Measurements from ENCODE around the gene INPP1.

INPP1 gene

GRCh38 chr2:190407662-190408537 is 64.5 kb downstream of the INPP1 start, which contains the start of gene MFSD6:
MFSD6 (plus strand) TSS chr2:190408355; CDS start chr2:190436030, 27,675 bp downstream.
- Mint-ChIP-seq H3K27me3 (no peaks in the 10 kb centered on the region), H3K27ac (ENCODE audit: low read depth) (peak within 1 kb of the TSS; percentile 86), H3K9me3 (no peaks in the 10 kb centered on the region), H3K36me3 (ENCODE audit: insufficient read depth) (peaks cover 26% of the 10 kb centered on the region), H3K4me3 (peak within 1 kb of the TSS; percentile 80), H3K4me1 (peaks cover 32% of the 10 kb centered on the region)
- ATAC-seq (replicated peaks; ENCODE audit: extremely low read depth, poor library complexity, severe bottlenecking) (peak; percentile 51), DNase-seq (ENCODE audit: low spot score in 2 of 2) (peak; percentile 71 to 80)

DNA sequence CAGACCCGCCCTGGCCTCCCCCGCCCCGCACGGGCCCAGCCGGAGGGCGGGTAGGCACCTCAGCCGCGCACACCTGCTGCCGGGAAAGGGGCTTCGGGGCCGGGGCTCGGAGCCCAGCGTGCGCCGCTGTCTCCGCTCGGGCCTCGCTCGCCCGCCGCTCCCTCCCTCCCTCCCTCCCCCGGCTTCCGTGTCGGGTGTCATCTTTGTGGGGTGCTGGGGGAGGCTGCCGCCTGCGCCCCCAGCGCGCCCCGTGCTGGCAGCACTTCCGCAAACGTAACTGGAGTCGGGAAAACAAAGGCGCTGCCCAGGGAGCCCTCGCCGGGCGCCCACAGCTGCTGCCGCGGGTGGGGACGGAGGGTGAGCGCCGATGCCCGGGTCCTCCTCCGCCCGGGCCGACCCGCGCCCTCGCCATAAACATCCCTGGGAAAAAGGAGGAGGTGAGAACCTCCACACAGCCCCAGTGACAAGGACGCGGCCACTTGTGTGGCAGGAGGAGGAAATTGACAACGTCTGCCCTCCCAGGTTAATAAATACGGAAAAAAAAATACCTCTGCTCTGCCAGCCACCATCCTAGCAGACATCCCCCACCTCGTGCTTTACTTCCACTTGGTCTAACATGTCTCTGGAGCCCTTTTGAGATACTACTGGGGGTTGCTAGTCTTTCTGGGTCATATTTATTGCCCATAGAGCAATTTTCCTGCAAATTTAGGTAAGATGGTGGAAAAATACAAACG is 65.3 kb downstream of the INPP1 start:
- peak overlapping the region; percentile 80 for H3K4me3 Mint-ChIP-seq
- ATAC-seq (replicated peaks; ENCODE audit: extremely low read depth, poor library complexity, severe bottlenecking) (peak; percentile 55), DNase-seq (ENCODE audit: low spot score in 2 of 2) (peak; percentile 55 to 69)
- peaks cover 30% of the 10 kb centered on the region for H3K36me3 Mint-ChIP-seq (ENCODE audit: insufficient read depth)
- peaks cover 40% of the 10 kb centered on the region for H3K4me1 Mint-ChIP-seq
- no peaks in the 10 kb centered on the region for H3K27me3 Mint-ChIP-seq
- H3K27ac Mint-ChIP-seq (ENCODE audit: low read depth): peak overlapping the region; percentile 86
- no peaks in the 10 kb centered on the region for H3K9me3 Mint-ChIP-seq

DNA sequence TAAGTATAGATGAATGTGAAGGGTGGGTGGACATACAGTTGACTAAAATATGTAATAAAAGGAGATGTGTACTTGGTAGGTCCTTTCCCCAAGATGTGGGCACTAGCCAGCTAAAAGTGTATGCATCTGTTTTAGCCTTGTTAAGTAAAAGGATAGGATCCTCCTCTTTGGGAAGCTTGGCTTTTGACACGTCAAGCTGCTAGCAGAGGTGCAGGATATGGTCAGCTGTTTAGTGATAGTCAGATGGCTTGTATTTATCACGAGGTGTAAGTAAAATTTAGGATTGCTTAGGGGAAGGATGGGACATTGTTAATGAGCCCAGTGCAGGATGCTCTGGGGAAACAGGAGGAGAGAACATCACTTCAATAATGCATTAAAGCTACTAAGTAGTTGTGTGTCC is 66.2 kb downstream of the INPP1 start:
- Mint-ChIP-seq H3K27me3 (no peaks in the 10 kb centered on the region), H3K4me3 (peak overlapping the region; percentile 80), H3K9me3 (no peaks in the 10 kb centered on the region), H3K36me3 (ENCODE audit: insufficient read depth) (peaks cover 30% of the 10 kb centered on the region), H3K4me1 (peaks cover 44% of the 10 kb centered on the region), H3K27ac (ENCODE audit: low read depth) (peak overlapping the region; percentile 86)
- ATAC-seq (replicated peaks; ENCODE audit: extremely low read depth, poor library complexity, severe bottlenecking): no peak
- DNase-seq (ENCODE audit: low spot score in 2 of 2): no peak

- ATAC-seq (replicated peaks; ENCODE audit: extremely low read depth, poor library complexity, severe bottlenecking) (no peak), DNase-seq (ENCODE audit: low spot score in 2 of 2) (no peak)
- H3K27me3 Mint-ChIP-seq: no peaks in the 10 kb centered on the region
- peaks cover 44% of the 10 kb centered on the region for H3K4me1 Mint-ChIP-seq
- H3K36me3 Mint-ChIP-seq (ENCODE audit: insufficient read depth): peaks cover 30% of the 10 kb centered on the region
- H3K4me3 Mint-ChIP-seq: peak overlapping the region; percentile 80
- no peaks in the 10 kb centered on the region for H3K9me3 Mint-ChIP-seq
- H3K27ac Mint-ChIP-seq (ENCODE audit: low read depth): peak overlapping the region; percentile 86
These were observed 66.8 kb downstream of the INPP1 start for GRCh38 chr2:190410166-190410565.

GRCh38 chr2:190412966-190413365 is 69.6 kb downstream of the INPP1 start:
- Mint-ChIP-seq H3K4me3 (peak overlapping the region; percentile 39), H3K27me3 (no peaks in the 10 kb centered on the region), H3K4me1 (peaks cover 62% of the 10 kb centered on the region), H3K9me3 (no peaks in the 10 kb centered on the region), H3K27ac (ENCODE audit: low read depth) (peak overlapping the region; percentile 23), H3K36me3 (ENCODE audit: insufficient read depth) (peaks cover 26% of the 10 kb centered on the region)
- ATAC-seq (replicated peaks; ENCODE audit: extremely low read depth, poor library complexity, severe bottlenecking) (no peak), DNase-seq (ENCODE audit: low spot score in 2 of 2) (no peak)

DNA sequence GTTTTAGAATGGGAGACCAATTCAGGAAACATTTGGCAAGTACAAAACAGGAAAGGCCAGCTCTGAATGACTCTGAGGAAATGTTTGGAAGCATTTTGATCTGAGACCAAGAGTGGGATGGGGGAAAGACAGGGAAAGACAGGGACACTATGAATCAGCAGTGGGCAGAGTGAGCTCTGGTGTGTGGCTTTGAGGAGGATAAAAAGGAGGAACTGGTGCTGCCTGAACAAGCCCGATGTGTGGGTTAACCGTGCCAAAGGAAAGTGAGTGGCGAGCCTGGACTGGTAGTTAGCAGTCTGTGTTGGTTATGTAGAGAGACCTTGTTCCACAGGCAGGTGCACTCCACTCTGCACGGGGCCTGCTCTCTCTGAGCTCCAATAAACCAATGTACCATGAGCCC is 70.0 kb downstream of the INPP1 start:
- Mint-ChIP-seq H3K4me3 (peak overlapping the region; percentile 39), H3K4me1 (peaks cover 65% of the 10 kb centered on the region), H3K27me3 (no peaks in the 10 kb centered on the region), H3K36me3 (ENCODE audit: insufficient read depth) (peaks cover 28% of the 10 kb centered on the region), H3K9me3 (no peaks in the 10 kb centered on the region), H3K27ac (ENCODE audit: low read depth) (peak overlapping the region; percentile 23)
- ATAC-seq (replicated peaks; ENCODE audit: extremely low read depth, poor library complexity, severe bottlenecking) (no peak), DNase-seq (ENCODE audit: low spot score in 2 of 2) (no peak)

GRCh38 chr2:190415251-190415650 is 71.9 kb downstream of the INPP1 start:
- DNase-seq (ENCODE audit: low spot score in 2 of 2) (no peak), ATAC-seq (replicated peaks; ENCODE audit: extremely low read depth, poor library complexity, severe bottlenecking) (no peak)
- Mint-ChIP-seq H3K27ac (ENCODE audit: low read depth) (peak overlapping the region; percentile 77), H3K4me3 (no peak overlapping the region), H3K36me3 (ENCODE audit: insufficient read depth) (peaks cover 19% of the 10 kb centered on the region), H3K9me3 (no peaks in the 10 kb centered on the region), H3K4me1 (peaks cover 74% of the 10 kb centered on the region), H3K27me3 (no peaks in the 10 kb centered on the region)

DNA sequence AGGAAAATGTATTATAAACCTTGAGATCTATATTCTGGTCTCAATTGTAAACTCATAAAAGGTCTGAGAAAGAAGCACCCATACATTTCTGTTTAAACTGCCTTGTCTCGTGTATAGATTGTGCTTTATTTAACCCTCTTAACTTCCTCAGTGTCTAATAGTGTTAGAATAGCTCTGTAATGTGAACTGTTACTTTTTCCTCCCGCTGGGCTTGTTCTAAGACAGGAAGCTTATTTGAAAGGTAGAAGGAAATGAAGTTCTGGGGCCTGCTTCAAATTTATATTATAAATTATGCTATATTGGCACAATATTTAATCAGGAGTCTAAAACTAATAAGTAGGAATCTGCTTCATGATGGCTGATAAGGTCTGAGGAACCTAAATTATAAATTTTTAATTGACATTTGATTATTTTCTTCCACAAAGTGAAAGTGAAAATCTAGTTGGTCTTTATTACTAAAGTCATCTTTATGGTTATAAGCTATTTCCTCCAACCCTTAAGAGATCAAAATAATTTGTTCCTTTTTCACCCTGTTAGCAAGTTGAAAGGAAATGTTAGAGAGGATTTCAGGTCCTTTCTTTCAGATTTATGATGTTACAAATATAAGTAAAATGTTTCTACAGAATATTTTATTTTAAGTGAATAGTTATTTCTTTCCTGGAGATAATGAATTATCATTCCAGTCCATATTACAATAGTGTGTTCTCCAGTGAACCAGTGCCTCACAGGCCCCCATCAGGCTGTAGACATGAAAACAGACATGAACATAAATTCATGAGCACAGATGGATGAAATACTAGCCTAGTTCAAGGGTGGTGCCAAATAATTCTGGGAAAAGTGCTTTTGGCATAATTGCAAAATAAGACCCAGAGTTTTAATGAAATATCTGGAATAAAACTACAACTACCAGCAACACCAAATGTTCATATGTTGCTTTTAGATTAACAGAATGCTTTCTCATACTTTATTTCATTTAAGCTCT is 72.7 kb downstream of the INPP1 start:
- H3K27me3 Mint-ChIP-seq: no peaks in the 10 kb centered on the region
- ATAC-seq (replicated peaks; ENCODE audit: extremely low read depth, poor library complexity, severe bottlenecking) (peak; percentile 76), DNase-seq (ENCODE audit: low spot score in 2 of 2) (no peak)
- H3K9me3 Mint-ChIP-seq: no peaks in the 10 kb centered on the region
- H3K4me3 Mint-ChIP-seq: peak overlapping the region; percentile 10
- peaks cover 16% of the 10 kb centered on the region for H3K36me3 Mint-ChIP-seq (ENCODE audit: insufficient read depth)
- H3K4me1 Mint-ChIP-seq: peaks cover 77% of the 10 kb centered on the region
- H3K27ac Mint-ChIP-seq (ENCODE audit: low read depth): peak overlapping the region; percentile 77

DNA sequence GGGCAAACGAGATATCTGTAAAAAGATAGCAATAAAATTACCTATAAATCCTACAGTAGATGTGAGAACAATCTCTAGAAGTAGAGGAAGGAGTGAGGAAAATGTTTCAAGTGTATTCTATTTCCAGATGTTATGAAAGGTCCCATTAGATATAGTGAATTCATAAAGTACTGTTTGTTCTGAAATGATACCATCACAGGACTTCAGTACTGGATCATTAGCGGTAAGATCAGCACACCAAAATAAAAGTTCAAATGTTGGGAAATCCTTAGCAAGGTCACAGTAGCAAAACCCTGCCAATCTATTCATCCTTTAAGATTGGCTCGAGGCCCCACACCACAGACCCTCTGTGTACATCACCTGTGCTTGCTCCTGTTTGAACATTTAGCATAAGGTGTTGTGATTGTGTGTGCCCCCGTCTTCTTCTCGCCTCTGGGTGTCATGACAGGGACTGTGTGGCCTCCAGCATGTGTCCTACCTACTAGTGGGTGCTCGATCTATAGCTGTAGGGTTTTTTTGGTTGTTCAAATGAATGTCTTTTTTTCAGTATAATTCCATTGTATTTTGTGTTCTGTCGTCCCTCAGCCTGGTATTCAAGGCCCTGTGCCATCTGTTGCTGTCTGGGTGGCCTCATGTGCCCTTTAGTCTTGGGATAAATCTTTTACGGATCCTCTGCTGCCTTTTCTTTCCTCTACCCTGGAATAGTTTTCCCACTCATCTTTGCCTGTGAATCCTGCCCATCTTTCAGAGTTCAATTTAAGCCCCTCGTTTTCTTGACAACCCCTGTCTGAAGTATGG is 73.9 kb downstream of the INPP1 start:
- Mint-ChIP-seq H3K9me3 (no peaks in the 10 kb centered on the region), H3K36me3 (ENCODE audit: insufficient read depth) (peaks cover 20% of the 10 kb centered on the region), H3K4me3 (no peak overlapping the region), H3K27me3 (no peaks in the 10 kb centered on the region), H3K4me1 (peaks cover 77% of the 10 kb centered on the region), H3K27ac (ENCODE audit: low read depth) (peak overlapping the region; percentile 77)
- DNase-seq (ENCODE audit: low spot score in 2 of 2): no peak
- no peak for ATAC-seq (replicated peaks; ENCODE audit: extremely low read depth, poor library complexity, severe bottlenecking)

GRCh38 chr2:190418727-190419126 is 75.3 kb downstream of the INPP1 start:
- H3K9me3 Mint-ChIP-seq: no peaks in the 10 kb centered on the region
- peaks cover 20% of the 10 kb centered on the region for H3K36me3 Mint-ChIP-seq (ENCODE audit: insufficient read depth)
- no peak overlapping the region for H3K27ac Mint-ChIP-seq (ENCODE audit: low read depth)
- H3K4me3 Mint-ChIP-seq: no peak overlapping the region
- H3K4me1 Mint-ChIP-seq: peaks cover 77% of the 10 kb centered on the region
- no peak for DNase-seq (ENCODE audit: low spot score in 2 of 2)
- no peaks in the 10 kb centered on the region for H3K27me3 Mint-ChIP-seq
- no peak for ATAC-seq (replicated peaks; ENCODE audit: extremely low read depth, poor library complexity, severe bottlenecking)

DNA sequence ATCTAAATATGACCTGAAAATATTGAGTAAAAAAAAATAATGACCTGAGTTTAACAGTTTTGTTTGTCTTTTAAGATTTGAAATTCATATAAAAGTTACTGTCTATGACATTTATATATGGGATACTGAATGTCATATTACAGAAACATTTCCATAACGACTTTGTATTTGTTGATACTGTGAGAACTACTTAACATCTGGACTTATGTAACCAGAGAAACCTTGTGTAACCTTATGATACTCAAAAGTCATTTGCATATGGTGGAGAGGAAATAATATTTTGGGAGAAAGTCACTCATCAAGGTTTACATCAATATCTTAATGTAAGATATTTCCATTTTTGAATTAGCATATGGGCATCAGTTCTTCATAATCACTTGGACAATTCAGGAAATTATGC is 77.4 kb downstream of the INPP1 start:
- peaks cover 88% of the 10 kb centered on the region for H3K4me1 Mint-ChIP-seq
- DNase-seq (ENCODE audit: low spot score in 2 of 2) (no peak), ATAC-seq (replicated peaks; ENCODE audit: extremely low read depth, poor library complexity, severe bottlenecking) (no peak)
- peak overlapping the region; percentile 86 for H3K27ac Mint-ChIP-seq (ENCODE audit: low read depth)
- H3K9me3 Mint-ChIP-seq: no peaks in the 10 kb centered on the region
- no peak overlapping the region for H3K4me3 Mint-ChIP-seq
- peaks cover 17% of the 10 kb centered on the region for H3K36me3 Mint-ChIP-seq (ENCODE audit: insufficient read depth)
- H3K27me3 Mint-ChIP-seq: no peaks in the 10 kb centered on the region
